SK-N-SH treated with all-trans-retinoic acid at 6 μM for 48 hours (cell line): ENCODE measurements around the gene DBNDD1.

Experiments used
- ATAC-seq: fragments of 200-7000 bp; cut with Tn5 transposase; 3 replicates; pipeline ENCODE4 v1.9.1; 2020; ENCODE audit warnings: mild to moderate bottlenecking, moderate library complexity
- ARNTL ChIP-seq: fragments of 450-650 bp; formaldehyde crosslinking; IDR thresholded peaks from 2 replicates; pipeline ENCODE4 v1.5.0; 2020; ENCODE audit warnings: low read depth, mild to moderate bottlenecking, moderate library complexity, borderline replicate concordance
- BACH2 ChIP-seq: fragments of 250-450 bp; sonication (Bioruptor Pico); IDR thresholded peaks from 2 replicates; pipeline ENCODE4 v1.9.0; 2021; ENCODE audit warnings: mild to moderate bottlenecking, borderline replicate concordance
- CSDC2 ChIP-seq: fragments of 250-450 bp; sonication (Bioruptor Pico); IDR thresholded peaks from 2 replicates; pipeline ENCODE4 v1.5.0; 2020; ENCODE audit warnings: mild to moderate bottlenecking, moderate library complexity
- ESRRG ChIP-seq: fragments of 250-450 bp; sonication (Bioruptor Pico); IDR thresholded peaks from 2 replicates; pipeline ENCODE4 v1.6.1; 2021; ENCODE audit warnings: mild to moderate bottlenecking
- GLIS3 ChIP-seq: fragments of 250-450 bp; sonication (Bioruptor Pico); IDR thresholded peaks from 2 replicates; pipeline ENCODE4 v1.5.0; 2020; ENCODE audit warnings: mild to moderate bottlenecking, moderate library complexity
- ISL1 ChIP-seq: fragments of 250-450 bp; sonication (Bioruptor Pico); IDR thresholded peaks from 2 replicates; pipeline ENCODE4 v2.1.2; 2022; ENCODE audit warnings: mild to moderate bottlenecking, moderate library complexity
- OSR1 ChIP-seq: fragments of 250-450 bp; sonication (Bioruptor Pico); IDR thresholded peaks from 2 replicates; pipeline ENCODE4 v1.8.0; 2022; ENCODE audit warnings: moderate library complexity, mild to moderate bottlenecking, inconsistent platforms
- PATZ1 ChIP-seq: fragments of 250-450 bp; sonication (Bioruptor Pico); IDR thresholded peaks from 2 replicates; pipeline ENCODE4 v1.8.0; 2020; ENCODE audit warnings: mild to moderate bottlenecking, moderate library complexity, borderline replicate concordance
- PPARA ChIP-seq: fragments of 250-450 bp; sonication (Bioruptor Pico); IDR thresholded peaks from 2 replicates; pipeline ENCODE4 v1.5.0; 2020; ENCODE audit warnings: mild to moderate bottlenecking, borderline replicate concordance
- RARB ChIP-seq: fragments of 250-450 bp; sonication (Bioruptor Pico); IDR thresholded peaks from 2 replicates; pipeline ENCODE4 v1.8.0; 2021; ENCODE audit warnings: mild to moderate bottlenecking, moderate library complexity
- SNAI2 ChIP-seq: fragments of 250-450 bp; sonication (Bioruptor Pico); IDR thresholded peaks from 2 replicates; pipeline ENCODE4 v1.5.0; 2020; ENCODE audit warnings: mild to moderate bottlenecking, moderate library complexity
- TCF4 ChIP-seq: fragments of 250-450 bp; sonication (Bioruptor Pico); IDR thresholded peaks from 2 replicates; pipeline ENCODE4 v1.8.0; 2021; ENCODE audit warnings: mild to moderate bottlenecking, moderate library complexity, borderline replicate concordance
- TOX ChIP-seq: fragments of 250-450 bp; sonication (Bioruptor Pico); IDR thresholded peaks from 2 replicates; pipeline ENCODE4 v1.8.0; 2021; ENCODE audit warnings: mild to moderate bottlenecking, moderate library complexity, borderline replicate concordance
- TSHZ2 ChIP-seq: fragments of 250-450 bp; sonication (Bioruptor Pico); IDR thresholded peaks from 2 replicates; pipeline ENCODE4 v1.5.0; 2020; ENCODE audit warnings: mild to moderate bottlenecking, moderate library complexity
- ZFP3 ChIP-seq: fragments of 250-450 bp; sonication (Bioruptor Pico); IDR thresholded peaks from 2 replicates; pipeline ENCODE4 v1.5.0; 2020; ENCODE audit warnings: mild to moderate bottlenecking, moderate library complexity
- ZFP30 ChIP-seq: fragments of 450-650 bp; formaldehyde crosslinking; IDR thresholded peaks from 2 replicates; pipeline ENCODE4 v1.5.0; 2022; ENCODE audit warnings: mild to moderate bottlenecking, moderate library complexity
- ZNF70 ChIP-seq: fragments of 450-650 bp; formaldehyde crosslinking; IDR thresholded peaks from 2 replicates; pipeline ENCODE4 v1.5.0; 2020; ENCODE audit warnings: mild to moderate bottlenecking, moderate library complexity
- TF ChIP-seq, protein P1 (sequence below): fragments of 250-450 bp; sonication (Bioruptor Pico); IDR thresholded peaks from 2 replicates; pipeline ENCODE4 v1.8.0; 2021; ENCODE audit warnings: low read depth, mild to moderate bottlenecking, moderate library complexity, borderline replicate concordance
- TF ChIP-seq, protein P2 (sequence below): fragments of 250-450 bp; sonication (Bioruptor Pico); IDR thresholded peaks from 2 replicates; pipeline ENCODE4 v1.5.1; 2020; ENCODE audit warnings: low read depth, mild to moderate bottlenecking, moderate library complexity

DBNDD1 gene

GRCh38 chr16:90055371-90055770 lies 36.1 kb upstream of the DBNDD1 start:
- ATAC-seq, result no peak
- TF ChIP-seq RARB (CRISPR knock-in tag) (no peak), ESRRG (no peak), SNAI2 (no peak), BACH2 (no peak), ISL1 (CRISPR knock-in tag) (no peak), PPARA (CRISPR knock-in tag) (no peak), CSDC2 (CRISPR knock-in tag) (no peak), ZNF70 (no peak), ARNTL (no peak), TCF4 (no peak), OSR1 (no peak), TOX (CRISPR knock-in tag) (no peak), TSHZ2 (no peak)
- TF ChIP-seq, protein P1, sequence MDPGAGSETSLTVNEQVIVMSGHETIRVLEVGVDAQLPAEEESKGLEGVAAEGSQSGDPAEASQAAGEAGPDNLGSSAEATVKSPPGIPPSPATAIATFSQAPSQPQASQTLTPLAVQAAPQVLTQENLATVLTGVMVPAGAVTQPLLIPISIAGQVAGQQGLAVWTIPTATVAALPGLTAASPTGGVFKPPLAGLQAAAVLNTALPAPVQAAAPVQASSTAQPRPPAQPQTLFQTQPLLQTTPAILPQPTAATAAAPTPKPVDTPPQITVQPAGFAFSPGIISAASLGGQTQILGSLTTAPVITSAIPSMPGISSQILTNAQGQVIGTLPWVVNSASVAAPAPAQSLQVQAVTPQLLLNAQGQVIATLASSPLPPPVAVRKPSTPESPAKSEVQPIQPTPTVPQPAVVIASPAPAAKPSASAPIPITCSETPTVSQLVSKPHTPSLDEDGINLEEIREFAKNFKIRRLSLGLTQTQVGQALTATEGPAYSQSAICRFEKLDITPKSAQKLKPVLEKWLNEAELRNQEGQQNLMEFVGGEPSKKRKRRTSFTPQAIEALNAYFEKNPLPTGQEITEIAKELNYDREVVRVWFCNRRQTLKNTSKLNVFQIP (CRISPR knock-in tag), result no peak

DNA sequence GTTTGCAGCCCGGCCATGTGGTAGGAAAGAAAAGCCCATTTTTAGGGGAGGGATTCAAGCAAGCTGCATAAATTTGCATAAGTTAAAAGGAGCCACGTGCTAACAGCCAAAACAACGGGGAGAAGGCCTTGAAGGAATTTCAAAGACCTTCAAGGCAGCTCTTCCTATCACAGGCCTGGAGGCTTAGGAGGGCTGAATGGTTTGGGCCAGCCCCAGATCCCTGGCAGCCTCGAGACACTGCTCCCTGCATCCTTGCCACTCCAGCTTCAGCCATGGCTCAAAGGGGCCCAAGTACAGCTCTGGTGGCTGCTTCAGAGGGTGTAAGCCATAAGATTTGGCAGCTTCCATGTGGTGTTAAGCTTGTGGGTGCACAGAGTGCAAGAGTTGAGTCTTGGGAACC lies 35.3 kb upstream of the DBNDD1 start:
- ATAC-seq, result no peak
- TF ChIP-seq BACH2, result no peak
- no peak for TF ChIP-seq TSHZ2
- TF ChIP-seq ZFP30 (CRISPR knock-in tag), result no peak
- TF ChIP-seq TOX (CRISPR knock-in tag), result no peak
- TF ChIP-seq, protein P1 (CRISPR knock-in tag), result no peak
- no peak for TF ChIP-seq GLIS3 (CRISPR knock-in tag)
- TF ChIP-seq ARNTL, result no peak
- no peak for TF ChIP-seq ZNF70
- TF ChIP-seq SNAI2, result no peak
- TF ChIP-seq PATZ1 (CRISPR knock-in tag), result no peak
- no peak for TF ChIP-seq CSDC2 (CRISPR knock-in tag)
- TF ChIP-seq OSR1, result no peak
- TF ChIP-seq, protein P2, sequence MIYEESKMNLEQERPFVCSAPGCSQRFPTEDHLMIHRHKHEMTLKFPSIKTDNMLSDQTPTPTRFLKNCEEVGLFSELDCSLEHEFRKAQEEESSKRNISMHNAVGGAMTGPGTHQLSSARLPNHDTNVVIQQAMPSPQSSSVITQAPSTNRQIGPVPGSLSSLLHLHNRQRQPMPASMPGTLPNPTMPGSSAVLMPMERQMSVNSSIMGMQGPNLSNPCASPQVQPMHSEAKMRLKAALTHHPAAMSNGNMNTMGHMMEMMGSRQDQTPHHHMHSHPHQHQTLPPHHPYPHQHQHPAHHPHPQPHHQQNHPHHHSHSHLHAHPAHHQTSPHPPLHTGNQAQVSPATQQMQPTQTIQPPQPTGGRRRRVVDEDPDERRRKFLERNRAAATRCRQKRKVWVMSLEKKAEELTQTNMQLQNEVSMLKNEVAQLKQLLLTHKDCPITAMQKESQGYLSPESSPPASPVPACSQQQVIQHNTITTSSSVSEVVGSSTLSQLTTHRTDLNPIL (CRISPR knock-in tag), result no peak
- TF ChIP-seq ZFP3, result no peak
